ENCODE results near the gene BOC.
"Not testable (repeated sequence)": the region's sequence is repeated elsewhere in the genome, so short reads cannot be mapped to it uniquely, and the experiment has no call there.

The BOC gene

DNA sequence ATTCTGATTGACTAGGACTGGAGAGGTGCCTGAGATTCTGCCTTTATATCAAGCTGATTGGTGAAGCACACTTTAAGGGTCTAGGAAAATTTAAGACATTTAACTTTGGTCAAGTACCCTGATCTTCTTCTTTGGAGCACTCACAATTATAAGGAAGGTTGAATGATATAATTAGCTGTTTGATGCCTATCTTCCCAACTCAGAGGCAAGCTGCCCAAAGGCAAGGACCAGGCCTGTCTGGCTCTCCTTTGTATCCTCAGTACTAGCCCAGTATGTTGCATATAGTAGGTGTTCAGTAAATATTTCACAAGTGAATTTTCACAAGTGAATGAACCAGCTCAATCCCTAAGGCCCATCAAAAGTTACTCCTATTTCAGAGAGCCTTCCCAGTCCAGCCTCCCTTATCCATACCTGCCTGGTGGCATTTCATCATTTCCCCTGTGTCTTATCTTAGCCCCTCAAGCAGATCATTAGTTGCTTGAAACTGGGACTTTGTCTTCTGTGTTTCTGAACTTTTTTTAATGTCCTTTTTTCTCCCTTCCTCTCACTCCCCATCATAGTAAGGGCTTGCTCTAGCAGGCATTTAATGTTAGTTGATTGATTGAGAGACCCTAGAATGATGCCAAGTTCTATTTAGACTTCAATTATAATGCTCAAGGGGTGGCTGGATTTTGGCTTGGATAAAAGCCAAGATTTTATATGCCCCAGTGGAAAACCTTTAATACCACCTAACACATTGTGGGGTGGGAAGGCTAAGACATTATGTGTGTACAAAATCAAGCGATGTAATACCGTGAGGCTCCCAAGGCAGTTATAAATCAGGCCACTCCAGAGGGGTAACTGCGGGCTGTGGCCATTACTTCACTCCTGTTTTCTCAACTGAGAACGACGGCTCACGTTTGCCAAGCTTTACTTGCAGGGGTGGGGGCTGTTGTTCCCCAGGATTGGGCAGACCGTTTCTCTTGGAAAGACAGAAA, 43.2 kb upstream of the BOC start:
- no peaks in the 10 kb centered on the region for H3K9me3 ChIP-seq (ENCODE audit: insufficient read depth, low read length, severe bottlenecking)
- no peak overlapping the region for H3K9ac ChIP-seq (ENCODE audit: low read depth, low read length)
- no peak for DNase-seq
- TF ChIP-seq, protein P1, sequence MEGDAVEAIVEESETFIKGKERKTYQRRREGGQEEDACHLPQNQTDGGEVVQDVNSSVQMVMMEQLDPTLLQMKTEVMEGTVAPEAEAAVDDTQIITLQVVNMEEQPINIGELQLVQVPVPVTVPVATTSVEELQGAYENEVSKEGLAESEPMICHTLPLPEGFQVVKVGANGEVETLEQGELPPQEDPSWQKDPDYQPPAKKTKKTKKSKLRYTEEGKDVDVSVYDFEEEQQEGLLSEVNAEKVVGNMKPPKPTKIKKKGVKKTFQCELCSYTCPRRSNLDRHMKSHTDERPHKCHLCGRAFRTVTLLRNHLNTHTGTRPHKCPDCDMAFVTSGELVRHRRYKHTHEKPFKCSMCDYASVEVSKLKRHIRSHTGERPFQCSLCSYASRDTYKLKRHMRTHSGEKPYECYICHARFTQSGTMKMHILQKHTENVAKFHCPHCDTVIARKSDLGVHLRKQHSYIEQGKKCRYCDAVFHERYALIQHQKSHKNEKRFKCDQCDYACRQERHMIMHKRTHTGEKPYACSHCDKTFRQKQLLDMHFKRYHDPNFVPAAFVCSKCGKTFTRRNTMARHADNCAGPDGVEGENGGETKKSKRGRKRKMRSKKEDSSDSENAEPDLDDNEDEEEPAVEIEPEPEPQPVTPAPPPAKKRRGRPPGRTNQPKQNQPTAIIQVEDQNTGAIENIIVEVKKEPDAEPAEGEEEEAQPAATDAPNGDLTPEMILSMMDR (IDR thresholded peaks at IDR 0.05; ENCODE audit: borderline replicate concordance, extremely low read depth, low read length, poor library complexity, severe bottlenecking): no peak
- no peak for TF ChIP-seq EZH2 (IDR thresholded peaks at IDR 0.05; ENCODE audit: borderline replicate concordance, low read depth, low read length, severe bottlenecking)
- no peak for ATAC-seq (ENCODE audit: insufficient read depth, low read depth)
- H3K4me3 ChIP-seq (ENCODE audit: low read depth in 1 of 2, low read length in 2 of 2): no peak overlapping the region
- no peak overlapping the region for H2AFZ ChIP-seq (ENCODE audit: low read depth, low read length)
- no peaks in the 10 kb centered on the region for H3K36me3 ChIP-seq (ENCODE audit: insufficient read depth, low read length)
- no peak overlapping the region for H3K27ac ChIP-seq (ENCODE audit: low read length)
- H3K79me2 ChIP-seq (ENCODE audit: insufficient read depth, low read length): no peaks in the 10 kb centered on the region
- H4K20me1 ChIP-seq (ENCODE audit: insufficient read depth, low read length): no peaks in the 10 kb centered on the region
- no peaks in the 10 kb centered on the region for H3K27me3 ChIP-seq (ENCODE audit: insufficient read depth, low read length, poor library complexity)
- no peaks in the 10 kb centered on the region for H3K4me1 ChIP-seq (ENCODE audit: insufficient read depth, low read length)
- no peak overlapping the region for H3K4me2 ChIP-seq (ENCODE audit: insufficient read depth, low read length)

DNA sequence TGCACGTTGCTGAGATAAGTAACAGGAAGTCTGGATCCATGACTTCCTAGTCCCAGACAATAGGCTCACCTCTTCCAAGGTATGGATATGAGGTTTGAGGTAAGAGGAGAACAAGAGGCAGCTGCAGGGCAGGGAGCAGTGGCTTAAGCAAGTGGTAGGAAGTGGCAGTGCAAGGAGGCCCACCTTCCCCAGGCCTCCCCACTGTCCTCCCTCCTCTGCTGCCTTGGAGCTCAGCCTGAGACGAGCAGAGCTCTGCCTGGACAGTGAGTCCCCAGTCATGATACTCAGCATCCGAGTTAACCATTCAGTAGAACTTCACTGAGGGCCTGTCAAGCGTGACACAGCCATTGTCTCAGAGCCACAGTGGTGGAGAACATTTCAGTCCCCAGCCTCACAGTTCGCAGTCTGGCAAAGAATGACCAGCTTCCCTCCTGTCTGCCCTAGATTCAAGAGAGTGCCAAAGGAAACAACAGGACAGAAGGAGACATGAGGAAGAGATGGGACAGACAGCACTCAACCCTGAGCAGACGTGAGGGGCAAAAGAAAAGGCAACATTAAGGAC, 41.4 kb upstream of the BOC start:
- TF ChIP-seq, protein P1 (IDR thresholded peaks at IDR 0.05; ENCODE audit: borderline replicate concordance, extremely low read depth, low read length, poor library complexity, severe bottlenecking): no peak

DNA sequence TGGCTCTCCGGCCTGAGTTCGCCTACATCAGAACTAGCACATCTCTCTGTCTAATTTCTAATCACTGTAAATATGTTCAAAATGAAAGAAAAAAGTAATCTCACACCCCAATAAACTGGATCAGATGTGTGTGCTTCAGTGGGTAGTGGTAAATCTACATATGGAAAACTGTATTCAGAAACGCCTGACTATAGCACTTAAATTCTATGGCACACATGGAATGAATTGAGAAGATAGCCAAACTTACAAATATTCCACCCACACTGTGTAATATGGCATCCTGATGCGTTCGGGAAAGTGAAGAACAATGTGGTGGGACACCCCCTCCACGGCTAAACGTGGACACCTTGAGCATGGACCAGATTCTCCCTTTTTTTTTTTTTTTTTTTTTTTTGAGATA, 40.6 kb upstream of the BOC start:
- Histone ChIP-seq H3K4me2 (ENCODE audit: insufficient read depth, low read length) (no peak overlapping the region), H2AFZ (ENCODE audit: low read depth, low read length) (no peak overlapping the region), H3K4me3 (ENCODE audit: low read depth in 1 of 2, low read length in 2 of 2) (no peak overlapping the region), H4K20me1 (ENCODE audit: insufficient read depth, low read length) (no peaks in the 10 kb centered on the region), H3K27me3 (ENCODE audit: insufficient read depth, low read length, poor library complexity) (no peaks in the 10 kb centered on the region), H3K4me1 (ENCODE audit: insufficient read depth, low read length) (no peaks in the 10 kb centered on the region), H3K79me2 (ENCODE audit: insufficient read depth, low read length) (no peaks in the 10 kb centered on the region), H3K9ac (ENCODE audit: low read depth, low read length) (no peak overlapping the region), H3K9me3 (ENCODE audit: insufficient read depth, low read length, severe bottlenecking) (no peaks in the 10 kb centered on the region), H3K27ac (ENCODE audit: low read length) (no peak overlapping the region), H3K36me3 (ENCODE audit: insufficient read depth, low read length) (no peaks in the 10 kb centered on the region)
- DNase-seq (no peak), ATAC-seq (ENCODE audit: insufficient read depth, low read depth) (no peak)
- TF ChIP-seq, protein P1 (IDR thresholded peaks at IDR 0.05; ENCODE audit: borderline replicate concordance, extremely low read depth, low read length, poor library complexity, severe bottlenecking): no peak
- no peak for TF ChIP-seq EZH2 (IDR thresholded peaks at IDR 0.05; ENCODE audit: borderline replicate concordance, low read depth, low read length, severe bottlenecking)

More for the DNA sequence above, 41.4 kb upstream of the BOC start:
- ATAC-seq (ENCODE audit: insufficient read depth, low read depth) (no peak), DNase-seq (no peak)
- Histone ChIP-seq H3K4me1 (ENCODE audit: insufficient read depth, low read length) (no peaks in the 10 kb centered on the region), H3K27me3 (ENCODE audit: insufficient read depth, low read length, poor library complexity) (no peaks in the 10 kb centered on the region), H3K9ac (ENCODE audit: low read depth, low read length) (no peak overlapping the region), H3K9me3 (ENCODE audit: insufficient read depth, low read length, severe bottlenecking) (no peaks in the 10 kb centered on the region), H3K4me2 (ENCODE audit: insufficient read depth, low read length) (no peak overlapping the region), H3K79me2 (ENCODE audit: insufficient read depth, low read length) (no peaks in the 10 kb centered on the region), H3K4me3 (ENCODE audit: low read depth in 1 of 2, low read length in 2 of 2) (no peak overlapping the region), H3K27ac (ENCODE audit: low read length) (no peak overlapping the region), H2AFZ (ENCODE audit: low read depth, low read length) (no peak overlapping the region), H4K20me1 (ENCODE audit: insufficient read depth, low read length) (no peaks in the 10 kb centered on the region), H3K36me3 (ENCODE audit: insufficient read depth, low read length) (no peaks in the 10 kb centered on the region)

DNA sequence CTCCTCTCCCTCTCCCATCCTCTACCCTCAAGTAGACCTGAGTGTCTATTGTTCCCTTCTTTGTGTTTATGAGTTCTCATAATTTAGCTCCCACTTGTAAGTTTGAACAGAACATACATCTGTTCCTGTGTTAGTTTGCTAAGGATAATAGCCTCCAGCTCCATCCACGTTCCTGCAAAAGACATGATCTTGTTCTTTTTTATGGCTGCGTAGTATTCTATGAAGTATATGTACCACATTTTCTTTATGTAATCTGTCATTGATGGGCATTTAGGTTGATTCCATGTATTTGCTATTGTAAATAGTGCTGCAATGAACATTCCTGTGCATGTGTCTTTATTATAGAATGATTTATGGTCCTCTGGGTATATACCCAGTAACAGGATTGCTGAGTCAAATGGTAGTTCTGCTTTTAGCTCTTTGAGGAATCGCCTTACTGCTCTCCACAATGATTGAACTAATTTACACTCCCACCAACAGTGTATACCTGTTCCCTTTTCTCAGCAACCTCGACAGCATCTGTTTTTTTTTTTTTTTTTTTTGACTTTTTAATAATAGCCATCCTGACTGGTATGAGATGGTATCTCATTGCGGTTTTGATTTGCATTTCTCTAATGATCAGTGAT, 39.6 kb upstream of the BOC start:
- not testable (repeated sequence) for H3K9ac ChIP-seq (ENCODE audit: low read depth, low read length); H3K36me3 ChIP-seq (ENCODE audit: insufficient read depth, low read length); H3K4me1 ChIP-seq (ENCODE audit: insufficient read depth, low read length); H3K27me3 ChIP-seq (ENCODE audit: insufficient read depth, low read length, poor library complexity); H3K79me2 ChIP-seq (ENCODE audit: insufficient read depth, low read length); ATAC-seq (ENCODE audit: insufficient read depth, low read depth); H3K27ac ChIP-seq (ENCODE audit: low read length); H3K4me2 ChIP-seq (ENCODE audit: insufficient read depth, low read length); H3K4me3 ChIP-seq (ENCODE audit: low read depth in 1 of 2, low read length in 2 of 2); H4K20me1 ChIP-seq (ENCODE audit: insufficient read depth, low read length); DNase-seq; H2AFZ ChIP-seq (ENCODE audit: low read depth, low read length); H3K9me3 ChIP-seq (ENCODE audit: insufficient read depth, low read length, severe bottlenecking)
